ENCODE results near the gene SNORC. TPM values are rescaled to one million over a fixed set of nuclear protein-coding genes. Genes with fewer than 3 reads are reported as not detected.
A peak's percentile ranks its signal among the peaks of the same experiment; 100 is the strongest.

Gene SNORC
- total RNA-seq, 2 donors from 2014 or later: 1.8 TPM; not detected in 1

GRCh38 chr2:232872826-232873225 lies 2.8 kb downstream of the SNORC start:
- intact Hi-C loops (cut with DNase I): no loop called here
- Histone ChIP-seq H3K36me3 (replicated peaks in 1 of 2; ENCODE audit: insufficient read depth in 1 of 2, low read depth in 2 of 2) (no peaks in the 10 kb centered on the region), H3K27me3 (no peaks in the 10 kb centered on the region), H3K4me3 (no peak overlapping the region), H3K27ac (no peak overlapping the region), H3K9me3 (no peaks in the 10 kb centered on the region), H3K4me1 (peaks cover 14% of the 10 kb centered on the region)
- DNase-seq (no peak), ATAC-seq (no peak)
- no peak for TF ChIP-seq POLR2A (IDR thresholded peaks at IDR 0.05)
- TF ChIP-seq CTCF (IDR thresholded peaks at IDR 0.05): no peak
- WGBS, 2 donors: 85 to 89% methylated on average over 6 to 9 of the region's 9 CpGs

- H3K4me3 ChIP-seq: no peak overlapping the region
- no peaks in the 10 kb centered on the region for H3K9me3 ChIP-seq
- no peaks in the 10 kb centered on the region for H3K36me3 ChIP-seq (replicated peaks in 1 of 2; ENCODE audit: insufficient read depth in 1 of 2, low read depth in 2 of 2)
- intact Hi-C loops (cut with DNase I): no loop called here
- ATAC-seq (no peak), DNase-seq (no peak)
- H3K4me1 ChIP-seq: peaks cover 14% of the 10 kb centered on the region
- H3K27ac ChIP-seq: no peak overlapping the region
- 92% methylated on average over 7 to 14 of the region's 14 CpGs for WGBS, 2 donors
- no peaks in the 10 kb centered on the region for H3K27me3 ChIP-seq
- TF ChIP-seq CTCF (IDR thresholded peaks at IDR 0.05) (no peak), POLR2A (IDR thresholded peaks at IDR 0.05) (no peak)
These were observed 3.3 kb downstream of the SNORC start for GRCh38 chr2:232873292-232873908.

GRCh38 chr2:232873909-232874641 lies 4.0 kb downstream of the SNORC start:
- ATAC-seq (no peak), DNase-seq (peak in 1 of 4 donors; percentile 10)
- WGBS, 2 donors: 66 to 73% methylated on average over 6 of the region's 6 CpGs
- Histone ChIP-seq H3K27ac (no peak overlapping the region), H3K4me1 (peaks cover 14% of the 10 kb centered on the region), H3K27me3 (no peaks in the 10 kb centered on the region), H3K36me3 (replicated peaks in 1 of 2; ENCODE audit: insufficient read depth in 1 of 2, low read depth in 2 of 2) (no peaks in the 10 kb centered on the region), H3K4me3 (no peak overlapping the region), H3K9me3 (no peaks in the 10 kb centered on the region)
- intact Hi-C loops (cut with DNase I): no loop called here
- no peak for TF ChIP-seq POLR2A (IDR thresholded peaks at IDR 0.05)
- TF ChIP-seq CTCF (IDR thresholded peaks at IDR 0.05): no peak

- no peak overlapping the region for H3K27ac ChIP-seq
- WGBS, 2 donors: 84 to 94% methylated on average over 11 to 16 of the region's 16 CpGs
- no peak for DNase-seq
These were observed 4.7 kb downstream of the SNORC start for GRCh38 chr2:232874677-232875223.

More at GRCh38 chr2:232874677-232875223, 4.7 kb downstream of the SNORC start:
- Histone ChIP-seq H3K9me3 (no peaks in the 10 kb centered on the region), H3K36me3 (replicated peaks in 1 of 2; ENCODE audit: insufficient read depth in 1 of 2, low read depth in 2 of 2) (no peaks in the 10 kb centered on the region), H3K4me3 (no peak overlapping the region), H3K27me3 (no peaks in the 10 kb centered on the region), H3K4me1 (peaks cover 14% of the 10 kb centered on the region)
- intact Hi-C loops (cut with DNase I): no loop called here
- TF ChIP-seq CTCF (IDR thresholded peaks at IDR 0.05) (no peak), POLR2A (IDR thresholded peaks at IDR 0.05) (no peak)
- ATAC-seq: no peak

Measured in body of pancreas (tissue), 4 donors.